Measurements from ENCODE around the gene PPM1L. TPM values are rescaled to one million over a fixed set of nuclear protein-coding genes. Genes with fewer than 3 reads are reported as not detected.

The PPM1L gene
- total RNA-seq, 1 experiment from 2014 or later = 13.2 TPM

- H3K27me3 ChIP-seq (ENCODE audit: insufficient read depth, low read length) = no peaks in the 10 kb centered on the region
Observed at GRCh38 chr3:160827516-160827915, 71.5 kb downstream of the PPM1L start.

GRCh38 chr3:160828880-160829279 lies 72.8 kb downstream of the PPM1L start:
- BruUV-seq (replicated peaks) = no TSS peak
- RAD21 ChIA-PET (ENCODE audit: low non-redundant PET in 1 of 2, low total read pairs in 2 of 2, uncharacterized antibody in 2 of 2, unreplicated experiment in 2 of 2) = no interaction called here
- intact Hi-C loops (cut with micrococcal nuclease) = no loop called here

More at GRCh38 chr3:160827516-160827915, 71.5 kb downstream of the PPM1L start:
- H3K79me2 ChIP-seq (ENCODE audit: insufficient read depth, low read length) = no peaks in the 10 kb centered on the region
- ATAC-seq = no peak
- no peaks in the 10 kb centered on the region for H3K9me2 ChIP-seq (ENCODE audit: insufficient read depth)
- no peaks in the 10 kb centered on the region for H4K20me1 ChIP-seq (ENCODE audit: insufficient read depth)
- no peak overlapping the region for H3K4me2 ChIP-seq (ENCODE audit: low read length)
- H3K4me1 ChIP-seq (ENCODE audit: control insufficient read depth in 1 of 2, insufficient read depth in 2 of 2, low read length in 2 of 2) = no peaks in the 10 kb centered on the region
- intact Hi-C loops (cut with micrococcal nuclease) = no loop called here
- DNase-seq (ENCODE audit: low read depth, low spot score) = no peak
- ChIA-PET POLR2A (no interaction called here), CTCF (no interaction called here), RAD21 (ENCODE audit: low non-redundant PET in 1 of 2, low total read pairs in 2 of 2, uncharacterized antibody in 2 of 2, unreplicated experiment in 2 of 2) (no interaction called here)
- H3K36me3 ChIP-seq (ENCODE audit: control insufficient read depth in 1 of 2, insufficient read depth in 2 of 2, low read length in 2 of 2) = no peaks in the 10 kb centered on the region
- no TSS peak for BruUV-seq (replicated peaks)
- H3K9ac ChIP-seq (ENCODE audit: low read length) = no peak overlapping the region
- H3K9me3 ChIP-seq (ENCODE audit: control insufficient read depth in 1 of 2, insufficient read depth in 1 of 2, low read depth in 1 of 2, low read length in 2 of 2) = no peaks in the 10 kb centered on the region
- no peak for TF ChIP-seq SIN3A (IDR thresholded peaks at IDR 0.05; ENCODE audit: low read depth)
- no peak overlapping the region for H3K27ac ChIP-seq (ENCODE audit: low read depth, low read length)
- H2AFZ ChIP-seq (ENCODE audit: low read depth, low read length, poor library complexity, severe bottlenecking) = no peak overlapping the region
- no peak overlapping the region for H3K4me3 ChIP-seq (replicated peaks in 1 of 2; ENCODE audit: low read depth in 1 of 2, low read length in 2 of 2)

More at GRCh38 chr3:160828880-160829279, 72.8 kb downstream of the PPM1L start:
- DNase-seq (ENCODE audit: low read depth, low spot score) = no peak
- H3K9me2 ChIP-seq (ENCODE audit: insufficient read depth) = no peaks in the 10 kb centered on the region
- H2AFZ ChIP-seq (ENCODE audit: low read depth, low read length, poor library complexity, severe bottlenecking) = no peak overlapping the region
- TF ChIP-seq CEBPB (IDR thresholded peaks at IDR 0.05; ENCODE audit: low read depth) (no peak), RAD21 (IDR thresholded peaks at IDR 0.05; ENCODE audit: low read depth) (no peak), POLR2A (IDR thresholded peaks at IDR 0.05; ENCODE audit: borderline replicate concordance, extremely low read depth, insufficient read depth, insufficient read length) (no peak), FOSL1 (IDR thresholded peaks at IDR 0.05; ENCODE audit: low read depth) (no peak), SIN3A (IDR thresholded peaks at IDR 0.05; ENCODE audit: low read depth) (no peak), CTCF (IDR thresholded peaks at IDR 0.05 in 2 of 3, conservative IDR thresholded peaks at IDR 0.05 in 1 of 3; ENCODE audit: borderline replicate concordance in 1 of 3, insufficient read depth in 1 of 3, low read depth in 2 of 3, low read length in 2 of 3) (no peak), EZH2phosphoT487 (IDR thresholded peaks at IDR 0.05; ENCODE audit: borderline replicate concordance) (no peak), ZNF274 (IDR thresholded peaks at IDR 0.05; ENCODE audit: low read depth, low read length) (no peak), SRF (IDR thresholded peaks at IDR 0.05; ENCODE audit: low read depth) (no peak), TCF7L2 (IDR thresholded peaks at IDR 0.05; ENCODE audit: borderline replicate concordance, extremely low read depth, insufficient read depth, insufficient read length) (no peak), SP1 (IDR thresholded peaks at IDR 0.05; ENCODE audit: low read depth) (no peak), ELF1 (IDR thresholded peaks at IDR 0.05; ENCODE audit: borderline replicate concordance, low read depth) (no peak), CBX3 (IDR thresholded peaks at IDR 0.05; ENCODE audit: low read depth) (no peak), JUND (IDR thresholded peaks at IDR 0.05) (no peak), YY1 (IDR thresholded peaks at IDR 0.05; ENCODE audit: extremely low read depth, insufficient replicate concordance, low read depth, low read length) (no peak)
- TF ChIP-seq, protein P1, sequence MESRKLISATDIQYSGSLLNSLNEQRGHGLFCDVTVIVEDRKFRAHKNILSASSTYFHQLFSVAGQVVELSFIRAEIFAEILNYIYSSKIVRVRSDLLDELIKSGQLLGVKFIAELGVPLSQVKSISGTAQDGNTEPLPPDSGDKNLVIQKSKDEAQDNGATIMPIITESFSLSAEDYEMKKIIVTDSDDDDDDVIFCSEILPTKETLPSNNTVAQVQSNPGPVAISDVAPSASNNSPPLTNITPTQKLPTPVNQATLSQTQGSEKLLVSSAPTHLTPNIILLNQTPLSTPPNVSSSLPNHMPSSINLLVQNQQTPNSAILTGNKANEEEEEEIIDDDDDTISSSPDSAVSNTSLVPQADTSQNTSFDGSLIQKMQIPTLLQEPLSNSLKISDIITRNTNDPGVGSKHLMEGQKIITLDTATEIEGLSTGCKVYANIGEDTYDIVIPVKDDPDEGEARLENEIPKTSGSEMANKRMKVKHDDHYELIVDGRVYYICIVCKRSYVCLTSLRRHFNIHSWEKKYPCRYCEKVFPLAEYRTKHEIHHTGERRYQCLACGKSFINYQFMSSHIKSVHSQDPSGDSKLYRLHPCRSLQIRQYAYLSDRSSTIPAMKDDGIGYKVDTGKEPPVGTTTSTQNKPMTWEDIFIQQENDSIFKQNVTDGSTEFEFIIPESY (IDR thresholded peaks at IDR 0.05; ENCODE audit: extremely low read depth, insufficient replicate concordance, low read length) = no peak
- H3K27ac ChIP-seq (ENCODE audit: low read depth, low read length) = no peak overlapping the region
- no peak overlapping the region for H3K4me3 ChIP-seq (replicated peaks in 1 of 2; ENCODE audit: low read depth in 1 of 2, low read length in 2 of 2)
- H3K9me3 ChIP-seq (ENCODE audit: control insufficient read depth in 1 of 2, insufficient read depth in 1 of 2, low read depth in 1 of 2, low read length in 2 of 2) = no peaks in the 10 kb centered on the region
- no peak overlapping the region for H3K9ac ChIP-seq (ENCODE audit: low read length)
- no peaks in the 10 kb centered on the region for H3K27me3 ChIP-seq (ENCODE audit: insufficient read depth, low read length)
- H3K4me1 ChIP-seq (ENCODE audit: control insufficient read depth in 1 of 2, insufficient read depth in 2 of 2, low read length in 2 of 2) = no peaks in the 10 kb centered on the region
- no peak overlapping the region for H3K4me2 ChIP-seq (ENCODE audit: low read length)
- ChIA-PET CTCF (no interaction called here), POLR2A (no interaction called here)
- H3K79me2 ChIP-seq (ENCODE audit: insufficient read depth, low read length) = no peaks in the 10 kb centered on the region
- H4K20me1 ChIP-seq (ENCODE audit: insufficient read depth) = no peaks in the 10 kb centered on the region
- ATAC-seq = no peak
- H3K36me3 ChIP-seq (ENCODE audit: control insufficient read depth in 1 of 2, insufficient read depth in 2 of 2, low read length in 2 of 2) = no peaks in the 10 kb centered on the region

Measured in HCT116 (cell line).